Measurements from ENCODE around the gene NEK10.
"Not testable (repeated sequence)": the region's sequence is repeated elsewhere in the genome, so short reads cannot be mapped to it uniquely, and the experiment has no call there.

Gene NEK10

GRCh38 chr3:27349832-27350231 lies 19.4 kb downstream of the NEK10 start:
- DNase-seq, result no peak

- no peak for DNase-seq
Measured at GRCh38 chr3:27345959-27346865, 23.0 kb downstream of the NEK10 start.

- no peak for DNase-seq
Measured at GRCh38 chr3:27345493-27345892, 23.7 kb downstream of the NEK10 start.

DNA sequence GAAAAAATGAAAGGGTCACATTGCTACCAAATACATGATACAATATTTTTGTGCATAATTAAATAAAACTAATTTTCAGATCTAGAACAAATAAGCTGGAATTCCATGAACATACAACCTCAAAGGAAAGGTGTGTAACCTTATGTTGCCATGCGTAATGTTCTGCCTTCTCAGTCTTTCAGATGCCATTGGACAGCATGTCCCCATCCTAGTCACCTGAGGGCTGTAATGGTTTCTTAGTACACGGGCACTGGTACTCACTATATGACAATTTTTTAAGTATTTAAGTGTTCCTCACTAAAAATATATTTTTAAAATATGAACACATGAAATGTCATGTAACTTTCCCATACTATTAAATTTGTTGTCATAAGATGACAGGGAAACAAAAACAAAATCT lies 24.1 kb downstream of the NEK10 start:
- DNase-seq, result no peak

GRCh38 chr3:27344192-27344591 lies 25.0 kb downstream of the NEK10 start:
- DNase-seq, result no peak

DNA sequence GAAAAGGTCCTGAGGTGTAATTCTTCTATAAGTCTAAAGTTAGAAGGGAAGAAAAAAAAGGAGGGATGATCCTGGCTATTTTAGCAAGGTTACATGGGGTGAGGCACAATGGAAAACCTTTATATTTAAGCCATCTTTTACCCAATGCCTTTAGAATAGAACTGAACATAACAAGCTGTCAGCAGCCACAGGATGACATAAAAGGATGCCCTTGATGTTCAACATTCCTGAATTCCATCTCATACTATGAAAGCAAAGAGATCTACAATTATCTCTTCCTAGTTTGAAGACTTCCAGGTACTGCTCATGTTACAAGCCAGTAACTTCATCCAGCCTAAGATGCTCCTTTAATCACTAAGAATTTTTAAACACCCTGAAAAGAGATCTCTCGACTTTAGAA lies 26.9 kb downstream of the NEK10 start:
- no peak for DNase-seq

DNA sequence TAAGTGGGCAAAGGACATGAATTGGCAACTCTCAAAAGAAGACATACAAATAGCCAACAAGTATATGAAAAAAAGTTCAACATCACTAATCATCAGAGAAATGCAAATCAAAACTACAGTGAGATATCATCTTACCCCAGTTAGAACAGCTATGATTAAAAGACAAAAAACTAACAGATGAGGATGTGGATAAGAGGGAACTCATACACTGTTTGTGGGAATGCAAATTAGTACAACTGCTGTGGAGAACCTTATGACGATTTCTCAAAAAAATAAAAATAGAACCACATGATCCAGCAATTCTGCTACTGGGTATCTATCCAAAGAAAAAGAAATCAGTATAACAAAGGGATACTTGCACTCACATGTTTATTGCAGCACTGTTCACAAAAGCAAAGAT lies 28.6 kb downstream of the NEK10 start:
- no peak for DNase-seq

- no peak for DNase-seq
Measured at GRCh38 chr3:27335571-27335970, 33.6 kb downstream of the NEK10 start.

- DNase-seq, result no peak
Measured at GRCh38 chr3:27333843-27334242, 35.3 kb downstream of the NEK10 start.

GRCh38 chr3:27328982-27329762 lies 40.0 kb downstream of the NEK10 start:
- not testable (repeated sequence) for DNase-seq

- no peak for DNase-seq
Measured at GRCh38 chr3:27326629-27327545, 42.3 kb downstream of the NEK10 start.

DNA sequence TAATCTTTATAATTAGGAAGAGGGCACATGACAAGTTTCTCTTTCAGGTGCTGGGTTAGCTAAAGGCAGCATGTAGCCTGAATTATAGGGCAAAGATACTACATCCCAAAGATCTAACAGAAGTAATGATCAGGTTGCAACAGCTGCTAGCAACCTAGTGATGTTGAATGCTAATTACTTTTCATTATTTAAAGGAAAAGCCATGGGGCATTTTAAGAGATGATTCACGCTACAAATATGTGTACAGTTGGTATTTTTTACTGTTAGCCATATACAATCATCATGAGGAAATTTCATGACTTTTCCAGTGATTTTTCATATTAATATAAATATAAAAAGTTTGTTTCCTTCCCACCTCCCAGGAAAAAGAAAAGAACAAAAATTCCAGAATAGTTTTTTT lies 43.0 kb downstream of the NEK10 start:
- DNase-seq, result no peak

DNA sequence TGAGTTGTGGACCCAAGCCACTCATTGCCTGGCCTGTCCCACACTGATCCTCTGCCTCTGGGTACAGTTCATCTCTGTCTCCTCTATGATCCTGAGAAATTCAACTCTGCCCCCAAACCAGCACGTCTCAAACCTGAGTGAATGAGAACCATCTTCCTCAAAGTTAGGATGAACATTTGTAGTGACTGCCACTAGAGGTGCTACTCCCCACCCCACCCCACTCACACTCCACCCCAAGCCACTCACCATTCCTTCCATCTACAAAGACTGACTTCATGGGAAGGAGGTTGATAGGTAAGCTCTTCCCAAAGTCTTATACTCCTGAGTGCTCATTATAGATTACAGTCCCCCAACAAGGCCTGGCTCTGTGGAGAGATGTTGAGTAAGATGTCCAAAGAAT lies 43.8 kb downstream of the NEK10 start:
- DNase-seq, result no peak

GRCh38 chr3:27324686-27325085 lies 44.5 kb downstream of the NEK10 start:
- DNase-seq, result no peak

GRCh38 chr3:27323087-27323570 lies 46.1 kb downstream of the NEK10 start:
- no peak for DNase-seq

DNA sequence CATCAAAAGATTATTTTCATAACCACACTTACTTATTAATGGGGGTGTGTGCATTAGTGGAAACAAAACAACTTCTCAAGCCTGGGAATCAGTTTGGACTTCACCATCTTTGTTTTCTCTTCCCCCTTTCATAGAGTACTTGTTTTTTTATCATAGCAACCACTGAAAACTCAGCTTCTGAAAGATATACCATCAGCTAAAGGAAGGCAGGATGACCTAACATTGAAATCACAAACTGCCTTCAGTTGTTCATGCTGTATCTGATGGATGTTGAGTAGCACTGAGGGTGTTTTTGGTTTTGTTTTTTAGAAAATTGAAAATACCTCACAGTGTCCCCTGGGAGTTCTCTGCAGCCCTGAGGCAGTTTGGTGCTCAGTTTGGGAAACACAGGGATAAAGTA lies 46.5 kb downstream of the NEK10 start:
- no peak for DNase-seq

GRCh38 chr3:27319847-27320526 lies 49.2 kb downstream of the NEK10 start:
- DNase-seq, result no peak

GRCh38 chr3:27319304-27319703 lies 49.9 kb downstream of the NEK10 start:
- no peak for DNase-seq

- no peak for DNase-seq
Measured at GRCh38 chr3:27317096-27317495, 52.1 kb downstream of the NEK10 start.

GRCh38 chr3:27315003-27315402 lies 54.2 kb downstream of the NEK10 start:
- no peak for DNase-seq

GRCh38 chr3:27312044-27312668 lies 57.0 kb downstream of the NEK10 start:
- no peak for DNase-seq

DNA sequence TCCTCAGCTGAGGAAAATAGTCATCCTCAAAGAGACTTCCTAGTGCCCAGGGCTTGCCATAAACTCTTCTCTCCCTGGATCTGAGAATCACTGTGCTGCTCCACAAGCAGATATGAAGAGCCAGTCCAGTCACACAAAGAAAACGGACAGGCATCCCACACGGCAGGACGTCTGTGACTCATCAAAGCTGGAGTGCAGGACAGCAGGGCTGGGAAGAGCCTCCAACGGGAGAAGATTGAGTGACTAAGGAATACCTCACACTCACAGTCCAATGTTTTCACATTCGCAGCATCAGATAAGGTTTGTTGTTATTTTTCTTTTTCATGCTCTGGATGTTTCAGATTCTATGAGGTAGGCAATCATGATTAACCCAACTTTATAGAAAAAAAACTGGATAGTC lies 57.8 kb downstream of the NEK10 start:
- DNase-seq, result no peak

Measured in stimulated activated CD4-positive, alpha-beta T cell treated with anti-CD3 and anti-CD28 coated beads, Interleukin-12 subunit alpha, Interleukin-12 subunit beta, amount 100 ng/mL, for 4 hours (primary cell).